Lower leg skin (tissue), 4 donors: ENCODE measurements around the gene SMPD3. TPM values are rescaled to one million over a fixed set of nuclear protein-coding genes. Genes with fewer than 3 reads are reported as not detected.

Experiments used
- DNase-seq, 2 donors: peaks; one replicate each; pipeline ENCODE4 v3.0.0-alpha.2; 2019; ENCODE audit warnings: low spot score in 2 of 2
- H3K4me3 ChIP-seq: fragments of 200-600 bp; sonication (generic); 2 replicates; pipeline ENCODE4 v1.5.1; 2017; ENCODE audit warnings: mild to moderate bottlenecking, low read depth; ENCODE audit not compliant: poor library complexity, severe bottlenecking
- CTCF ChIP-seq, 3 donors: fragments of 450-650 bp; IDR thresholded peaks; one replicate each; pipeline ENCODE4 v1.5.1; 2016; ENCODE audit warnings: antibody characterized with exemption in 3 of 3, mild to moderate bottlenecking in 3 of 3, moderate library complexity in 2 of 3
- POLR2A ChIP-seq, 2 donors: fragments of 450-650 bp; IDR thresholded peaks; one replicate each; pipeline ENCODE4 v1.6.1; 2016 to 2017; ENCODE audit warnings: antibody characterized with exemption in 2 of 2, mild to moderate bottlenecking in 1 of 2, moderate library complexity in 1 of 2
- WGBS, 2 donors: methylation state at CpG; one replicate each; pipeline ENCODE4 v1.1.5; 2018; 5-methylcytosine and 5-hydroxymethylcytosine counted together
- intact Hi-C: fragments of 100-400 bp; cut with DNase I; formaldehyde crosslinking; loops from one replicate; pipeline ENCODE4 v1.15.0; 2023; ENCODE audit warnings: low total_unique reads
- total RNA-seq, 4 donors: library from RNA; depleted of rRNA; stranded (reverse); fragments of >200 nt; gene quantifications; one replicate each; pipeline ENCODE4 v1.1.0, GENCODE V29; 2016

SMPD3 gene
- total RNA-seq, 4 donors from 2014 or later: 30.2 to 135 (median 58.3) TPM

DNA sequence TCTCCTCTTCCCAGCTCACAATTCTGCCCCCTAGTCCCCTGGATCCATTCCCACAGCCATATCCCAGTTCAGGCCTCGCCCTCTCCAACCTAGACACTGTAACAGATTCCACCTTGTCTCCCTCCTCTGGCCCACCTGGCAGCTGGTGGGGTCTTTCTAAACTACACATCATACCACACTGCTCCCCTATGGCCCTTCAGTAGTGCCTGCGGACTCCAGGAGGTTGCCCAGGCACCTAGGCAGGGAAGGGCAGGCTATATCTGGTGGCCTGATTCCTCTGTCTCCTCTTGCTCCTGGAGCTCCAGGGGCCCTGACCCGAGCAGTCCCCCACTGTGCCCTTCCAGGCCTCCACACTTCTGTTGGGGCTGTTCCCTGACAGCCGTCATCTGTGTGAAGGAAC is 64.5 kb downstream of the SMPD3 start:
- DNase-seq: no peak
- 86 to 98% methylated on average over 4 of the region's 4 CpGs for WGBS, 2 donors
- TF ChIP-seq CTCF (IDR thresholded peaks at IDR 0.05) (no peak), POLR2A (IDR thresholded peaks at IDR 0.05) (no peak)
- H3K4me3 ChIP-seq: no peak overlapping the region
- intact Hi-C loops: no loop called here

DNA sequence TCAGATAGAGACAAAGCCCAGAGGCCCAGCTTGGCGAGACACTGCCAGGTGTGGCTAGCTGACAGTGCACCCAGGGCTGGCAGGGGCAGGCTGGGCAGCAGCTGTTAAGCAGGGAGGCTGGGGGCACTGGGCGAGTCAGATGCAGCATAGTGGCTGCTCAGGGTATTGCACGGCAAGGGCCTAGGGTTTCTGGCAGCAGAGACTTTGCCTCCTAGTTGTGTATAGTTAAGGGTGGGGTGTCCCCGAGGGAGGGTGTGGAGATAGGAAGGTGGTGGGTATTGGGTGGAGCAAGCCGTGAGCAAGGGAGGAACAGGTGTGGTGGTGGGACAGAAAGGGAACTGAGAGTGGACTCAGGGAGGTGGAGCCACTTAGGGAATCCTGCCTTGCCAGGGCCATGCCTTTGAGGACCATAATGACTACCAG is 66.0 kb downstream of the SMPD3 start:
- no peak for DNase-seq
- 60 to 82% methylated on average over 5 of the region's 5 CpGs for WGBS, 2 donors
- H3K4me3 ChIP-seq: no peak overlapping the region
- intact Hi-C loops: no loop called here
- TF ChIP-seq CTCF (IDR thresholded peaks at IDR 0.05) (no peak), POLR2A (IDR thresholded peaks at IDR 0.05) (no peak)

GRCh38 chr16:68381363-68381724 is 67.0 kb downstream of the SMPD3 start:
- TF ChIP-seq POLR2A (IDR thresholded peaks at IDR 0.05) (no peak), CTCF (IDR thresholded peaks at IDR 0.05) (no peak)
- no peak overlapping the region for H3K4me3 ChIP-seq
- intact Hi-C loops: no loop called here
- WGBS, 2 donors: 85 to 92% methylated on average over 7 of the region's 7 CpGs
- no peak for DNase-seq

- no peak for DNase-seq
- no peak overlapping the region for H3K4me3 ChIP-seq
- intact Hi-C loops: no loop called here
- no peak for TF ChIP-seq POLR2A (IDR thresholded peaks at IDR 0.05)
- no peak for TF ChIP-seq CTCF (IDR thresholded peaks at IDR 0.05)
- WGBS, 2 donors: 81 to 87% methylated on average over 10 of the region's 10 CpGs
Measured at GRCh38 chr16:68380676-68381362, 67.5 kb downstream of the SMPD3 start.

DNA sequence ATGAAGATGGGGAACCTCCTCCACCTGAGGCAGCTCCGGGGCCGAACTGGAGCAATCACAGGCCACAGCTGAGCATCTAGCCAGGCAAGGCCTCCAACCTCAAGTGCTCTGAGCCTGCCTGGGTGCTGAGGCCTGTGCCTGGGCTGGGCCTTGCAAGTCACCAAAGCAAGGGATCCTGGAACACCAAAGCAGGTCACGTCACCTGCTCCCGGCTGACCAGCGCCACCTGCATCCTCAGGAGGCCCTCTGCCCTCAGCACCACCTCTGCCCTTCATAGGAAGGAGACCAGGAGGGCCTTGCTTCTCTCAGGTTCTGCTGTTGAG is 68.0 kb downstream of the SMPD3 start:
- intact Hi-C loops: no loop called here
- H3K4me3 ChIP-seq: no peak overlapping the region
- TF ChIP-seq CTCF (IDR thresholded peaks at IDR 0.05) (no peak), POLR2A (IDR thresholded peaks at IDR 0.05) (no peak)
- 88 to 94% methylated on average over 4 to 5 of the region's 5 CpGs for WGBS, 2 donors
- no peak for DNase-seq
